HEK293 (cell line): ENCODE results near the gene SRGN.
"Not testable (repeated sequence)": the region's sequence is repeated elsewhere in the genome, so short reads cannot be mapped to it uniquely, and the experiment has no call there.

Source experiments
- CTCF ChIA-PET: fragments of 350-600 bp; formaldehyde crosslinking; extraction: SDS; loops from one replicate; lab custom pipeline; 2021; ENCODE audit warnings: antibody characterized with exemption; lab: Yijun Ruan, JAX
- POLR2A ChIA-PET: fragments of 300-600 bp; formaldehyde crosslinking; extraction: SDS; loops from one replicate; lab custom pipeline; 2020; ENCODE audit warnings: antibody characterized with exemption, inconsistent platforms; lab: Yijun Ruan, JAX
- H3K27ac ChIP-seq: fragments of 200-500 bp; sonication (Bioruptor generic); 2 replicates; pipeline ENCODE4 v1.5.1; 2014; ENCODE audit warnings: low read depth, low read length, control low read depth, inconsistent platforms; ENCODE audit errors: extremely low read depth
- H3K36me3 ChIP-seq, 2 experiments: fragments of 200-500 bp in 1 of 2; sonication (Bioruptor generic) in 1 of 2; 1 replicate in 1 of 2; 2 replicates in 1 of 2; pipeline ENCODE4 v1.5.1; 2014 to 2017; ENCODE audit warnings: inconsistent platforms in 2 of 2, low read length in 2 of 2; ENCODE audit not compliant: control insufficient read depth in 2 of 2, insufficient read depth in 1 of 2
- H3K4me1 ChIP-seq: fragments of 200-500 bp; sonication (Bioruptor generic); 2 replicates; pipeline ENCODE4 v1.5.1; 2014; ENCODE audit warnings: mild to moderate bottlenecking, low read length, inconsistent platforms; ENCODE audit not compliant: control insufficient read depth, insufficient read depth
- H3K4me3 ChIP-seq: 2 replicates; pipeline ENCODE4 v1.5.1; 2011; ENCODE audit warnings: low read depth, mild to moderate bottlenecking, control low read depth, low read length, moderate library complexity
- H3K9me3 ChIP-seq: fragments of 200-500 bp; sonication (Bioruptor generic); 2 replicates; pipeline ENCODE4 v1.5.1; 2014; ENCODE audit warnings: low read depth, low read length, inconsistent platforms; ENCODE audit not compliant: control insufficient read depth, insufficient read depth
- ELK4 ChIP-seq: IDR thresholded peaks from 2 replicates; pipeline ENCODE4 v1.6.1; 2011; ENCODE audit warnings: mild to moderate bottlenecking, low read depth, low read length, borderline replicate concordance
- MEIS1 ChIP-seq: sonication (generic); formaldehyde crosslinking; IDR thresholded peaks from 2 replicates; pipeline ENCODE4 v1.8.1; 2022; ENCODE audit warnings: missing genetic modification reagents, mild to moderate bottlenecking, borderline replicate concordance
- PRDM1 ChIP-seq: fragments of 450-650 bp; formaldehyde crosslinking; IDR thresholded peaks from 2 replicates; pipeline ENCODE4; 2016; ENCODE audit warnings: missing biosample characterization, missing genetic modification characterization
- PRDM10 ChIP-seq: fragments of 450-650 bp; formaldehyde crosslinking; IDR thresholded peaks from 2 replicates; pipeline ENCODE4 v1.5.1; 2016; ENCODE audit warnings: missing biosample characterization, missing genetic modification characterization
- ZBTB49 ChIP-seq: fragments of 450-650 bp; formaldehyde crosslinking; IDR thresholded peaks from 2 replicates; pipeline ENCODE4 v1.5.1; 2016; ENCODE audit warnings: missing biosample characterization, missing genetic modification characterization, low read depth
- ZNF121 ChIP-seq: fragments of 450-650 bp; formaldehyde crosslinking; IDR thresholded peaks from 2 replicates; pipeline ENCODE4 v1.5.1; 2016; ENCODE audit warnings: missing biosample characterization, missing genetic modification characterization
- ZNF140 ChIP-seq: fragments of 450-650 bp; formaldehyde crosslinking; IDR thresholded peaks from 2 replicates; pipeline ENCODE4 v1.5.1; 2016; ENCODE audit warnings: missing biosample characterization, missing genetic modification characterization
- ZNF175 ChIP-seq: fragments of 450-650 bp; formaldehyde crosslinking; IDR thresholded peaks from 2 replicates; pipeline ENCODE4 v1.5.1; 2016; ENCODE audit warnings: missing biosample characterization, missing genetic modification characterization
- ZNF239 ChIP-seq: fragments of 450-650 bp; formaldehyde crosslinking; IDR thresholded peaks from 2 replicates; pipeline ENCODE4 v1.5.1; 2016; ENCODE audit warnings: missing biosample characterization, missing genetic modification characterization
- ZNF391 ChIP-seq: fragments of 450-650 bp; formaldehyde crosslinking; IDR thresholded peaks from 2 replicates; pipeline ENCODE4 v1.5.1; 2016; ENCODE audit warnings: low read depth, missing biosample characterization, missing genetic modification characterization, borderline replicate concordance
- ZNF433 ChIP-seq: fragments of 450-650 bp; formaldehyde crosslinking; IDR thresholded peaks from 2 replicates; pipeline ENCODE4 v1.5.1; 2016; ENCODE audit warnings: missing biosample characterization, missing genetic modification characterization, low read depth
- ZNF48 ChIP-seq: fragments of 450-650 bp; formaldehyde crosslinking; IDR thresholded peaks from 2 replicates; pipeline ENCODE4 v1.5.1; 2016; ENCODE audit warnings: missing biosample characterization, missing genetic modification characterization
- ZNF501 ChIP-seq: fragments of 450-650 bp; formaldehyde crosslinking; IDR thresholded peaks from 2 replicates; pipeline ENCODE4 v1.5.1; 2016; ENCODE audit warnings: missing biosample characterization, missing genetic modification characterization
- ZNF580 ChIP-seq: fragments of 450-650 bp; formaldehyde crosslinking; IDR thresholded peaks from 2 replicates; pipeline ENCODE4 v1.5.1; 2016; ENCODE audit warnings: missing biosample characterization, missing genetic modification characterization
- ZNF660 ChIP-seq: fragments of 450-650 bp; IDR thresholded peaks from 2 replicates; pipeline ENCODE4 v1.5.1; 2018; ENCODE audit warnings: missing biosample characterization, mild to moderate bottlenecking, missing genetic modification characterization
- ZXDB ChIP-seq: fragments of 450-650 bp; formaldehyde crosslinking; IDR thresholded peaks from 2 replicates; pipeline ENCODE4 v1.5.1; 2016; ENCODE audit warnings: missing biosample characterization, missing genetic modification characterization

The SRGN gene

GRCh38 chr10:69139961-69140360, 52.1 kb downstream of the SRGN start:
- no peak overlapping the region for H3K27ac ChIP-seq
- ChIA-PET POLR2A (no interaction called here), CTCF (interaction anchor here (0.8 kb wide), 1 partner anchor 651 kb away, joined by 3 read pairs; no protein-coding TSS in a partner anchor)
- no peak for TF ChIP-seq ZBTB49 (tag by site-specific recombination)
- no peak for TF ChIP-seq ZNF580 (tag by site-specific recombination)
- no peak for TF ChIP-seq PRDM10
- no peak for TF ChIP-seq PRDM1 (tag by site-specific recombination)
- TF ChIP-seq ZNF48: no peak
- no peak for TF ChIP-seq ZXDB (tag by site-specific recombination)
- TF ChIP-seq ZNF660 (tag by site-specific recombination): no peak
- TF ChIP-seq MEIS1: no peak
- TF ChIP-seq ZNF501 (tag by site-specific recombination): no peak
- TF ChIP-seq ZNF140 (tag by site-specific recombination): no peak
- TF ChIP-seq ELK4: no peak
- H3K9me3 ChIP-seq: no peaks in the 10 kb centered on the region
- H3K4me1 ChIP-seq: no peaks in the 10 kb centered on the region
- H3K36me3 ChIP-seq: peaks cover 19% of the 10 kb centered on the region in 2 experiments
- no peak overlapping the region for H3K4me3 ChIP-seq

GRCh38 chr10:69141304-69141703, 53.4 kb downstream of the SRGN start:
- peaks cover 9 to 10% of the 10 kb centered on the region in 2 experiments for H3K36me3 ChIP-seq
- no peaks in the 10 kb centered on the region for H3K4me1 ChIP-seq
- no peak overlapping the region for H3K4me3 ChIP-seq
- no peaks in the 10 kb centered on the region for H3K9me3 ChIP-seq
- no peak overlapping the region for H3K27ac ChIP-seq
- CTCF ChIA-PET: no interaction called here
- TF ChIP-seq ZNF239 (tag by site-specific recombination): no peak
- TF ChIP-seq ZNF175 (tag by site-specific recombination): no peak
- TF ChIP-seq ZNF391 (tag by site-specific recombination): no peak
- TF ChIP-seq ZNF433: no peak
- TF ChIP-seq, all 188 proteins: peak for 0
- POLR2A ChIA-PET: no interaction called here

- H3K27ac ChIP-seq, H3K4me1 ChIP-seq, H3K36me3 ChIP-seq, POLR2A ChIA-PET, H3K9me3 ChIP-seq, H3K4me3 ChIP-seq: not testable (repeated sequence)
- peak; percentile 85 for TF ChIP-seq ZNF121 (tag by site-specific recombination)
- CTCF ChIA-PET: interaction anchor here (0.7 kb wide), 1 partner anchor 23 kb away, joined by 4 read pairs; no protein-coding TSS in a partner anchor
These were observed 54.2 kb downstream of the SRGN start for GRCh38 chr10:69142074-69142473.
